GM06990 (cell line): ENCODE measurements around the gene VAV1.
A peak's percentile ranks its signal among the peaks of the same experiment; 100 is the strongest.

Experiments used
- DNase-seq: peaks from one replicate; pipeline ENCODE4 v3.0.0-alpha.2; 2011; ENCODE audit not compliant: insufficient read length; ENCODE audit errors: extremely low read depth
- H3K27me3 ChIP-seq: replicated peaks from 2 replicates; pipeline ENCODE4 v1.6.0; 2011; ENCODE audit warnings: low read length; ENCODE audit not compliant: control insufficient read depth, insufficient read depth
- H3K36me3 ChIP-seq: 2 replicates; pipeline ENCODE4 v1.5.1; 2011; ENCODE audit warnings: low read length; ENCODE audit not compliant: control insufficient read depth, insufficient read depth
- H3K4me3 ChIP-seq: replicated peaks from 2 replicates; pipeline ENCODE4 v1.5.1; 2011; ENCODE audit warnings: low read depth, mild to moderate bottlenecking, control low read depth, low read length
- TF ChIP-seq, protein P1 (sequence below): IDR thresholded peaks from 2 replicates; pipeline ENCODE4 v1.5.1; 2011; ENCODE audit warnings: low read length, control low read depth, mild to moderate bottlenecking, inconsistent platforms; ENCODE audit not compliant: insufficient read depth, poor library complexity, severe bottlenecking

Gene VAV1

DNA sequence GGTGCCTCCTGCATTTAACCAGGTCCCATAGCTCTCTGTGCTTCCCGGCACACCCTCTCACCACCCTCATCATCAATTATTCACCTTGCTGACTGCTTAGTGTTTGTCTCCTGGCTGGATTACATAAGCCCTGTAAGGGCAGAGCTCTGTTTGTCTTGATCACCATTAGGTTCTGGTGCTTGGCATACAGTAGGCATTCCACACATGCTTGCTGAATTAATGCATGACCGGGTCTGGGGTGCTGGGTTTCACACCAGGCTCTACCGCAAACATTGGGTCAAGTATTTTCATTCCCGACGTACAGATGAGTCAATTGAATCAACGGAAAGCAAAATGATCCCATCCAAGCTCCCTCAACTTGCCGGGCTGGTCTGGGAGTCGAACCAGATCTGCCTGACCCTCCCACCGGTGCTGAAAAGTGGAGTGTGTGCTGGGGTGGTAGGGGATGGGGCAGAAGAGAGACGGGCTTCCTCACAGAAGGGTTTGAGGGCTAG is 28.5 kb downstream of the VAV1 start:
- H3K4me3 ChIP-seq: peak overlapping the region; percentile 66
- H3K27me3 ChIP-seq: no peaks in the 10 kb centered on the region
- TF ChIP-seq, protein P1, sequence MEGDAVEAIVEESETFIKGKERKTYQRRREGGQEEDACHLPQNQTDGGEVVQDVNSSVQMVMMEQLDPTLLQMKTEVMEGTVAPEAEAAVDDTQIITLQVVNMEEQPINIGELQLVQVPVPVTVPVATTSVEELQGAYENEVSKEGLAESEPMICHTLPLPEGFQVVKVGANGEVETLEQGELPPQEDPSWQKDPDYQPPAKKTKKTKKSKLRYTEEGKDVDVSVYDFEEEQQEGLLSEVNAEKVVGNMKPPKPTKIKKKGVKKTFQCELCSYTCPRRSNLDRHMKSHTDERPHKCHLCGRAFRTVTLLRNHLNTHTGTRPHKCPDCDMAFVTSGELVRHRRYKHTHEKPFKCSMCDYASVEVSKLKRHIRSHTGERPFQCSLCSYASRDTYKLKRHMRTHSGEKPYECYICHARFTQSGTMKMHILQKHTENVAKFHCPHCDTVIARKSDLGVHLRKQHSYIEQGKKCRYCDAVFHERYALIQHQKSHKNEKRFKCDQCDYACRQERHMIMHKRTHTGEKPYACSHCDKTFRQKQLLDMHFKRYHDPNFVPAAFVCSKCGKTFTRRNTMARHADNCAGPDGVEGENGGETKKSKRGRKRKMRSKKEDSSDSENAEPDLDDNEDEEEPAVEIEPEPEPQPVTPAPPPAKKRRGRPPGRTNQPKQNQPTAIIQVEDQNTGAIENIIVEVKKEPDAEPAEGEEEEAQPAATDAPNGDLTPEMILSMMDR: no peak
- H3K36me3 ChIP-seq: no peaks in the 10 kb centered on the region
- DNase-seq: no peak

DNA sequence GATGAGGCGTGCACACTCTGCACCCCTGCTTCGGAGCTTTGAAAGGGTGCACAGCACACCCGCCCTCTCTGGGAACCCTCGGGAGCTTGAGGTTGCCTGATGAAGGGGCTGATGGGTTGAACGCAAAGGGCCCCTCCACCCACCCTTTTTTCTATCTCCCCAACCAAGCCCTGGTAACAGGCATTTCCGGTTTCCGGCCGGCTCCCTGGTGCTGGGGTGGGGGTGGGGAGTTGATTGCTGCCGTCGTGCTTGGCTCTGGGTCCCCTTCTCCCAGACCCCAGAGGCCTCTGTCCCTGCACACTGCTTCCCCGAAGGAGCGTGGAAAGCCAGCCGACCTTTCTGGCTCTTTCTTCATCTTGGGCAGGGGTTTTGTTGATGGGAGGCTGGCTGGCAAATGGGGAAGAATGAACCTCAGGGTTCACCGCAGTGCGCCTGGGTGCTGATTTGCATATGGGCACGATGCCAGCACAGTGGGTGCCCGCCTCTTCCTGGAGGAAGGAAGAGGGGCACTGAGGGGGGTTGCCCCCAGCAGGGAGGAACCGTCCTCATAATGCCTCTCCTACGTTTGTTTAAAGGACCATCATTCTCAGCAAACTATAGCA is 29.1 kb downstream of the VAV1 start:
- TF ChIP-seq, protein P1: no peak
- peak; percentile 89 for DNase-seq
- Histone ChIP-seq H3K36me3 (no peaks in the 10 kb centered on the region), H3K4me3 (peak overlapping the region; percentile 66), H3K27me3 (no peaks in the 10 kb centered on the region)

DNA sequence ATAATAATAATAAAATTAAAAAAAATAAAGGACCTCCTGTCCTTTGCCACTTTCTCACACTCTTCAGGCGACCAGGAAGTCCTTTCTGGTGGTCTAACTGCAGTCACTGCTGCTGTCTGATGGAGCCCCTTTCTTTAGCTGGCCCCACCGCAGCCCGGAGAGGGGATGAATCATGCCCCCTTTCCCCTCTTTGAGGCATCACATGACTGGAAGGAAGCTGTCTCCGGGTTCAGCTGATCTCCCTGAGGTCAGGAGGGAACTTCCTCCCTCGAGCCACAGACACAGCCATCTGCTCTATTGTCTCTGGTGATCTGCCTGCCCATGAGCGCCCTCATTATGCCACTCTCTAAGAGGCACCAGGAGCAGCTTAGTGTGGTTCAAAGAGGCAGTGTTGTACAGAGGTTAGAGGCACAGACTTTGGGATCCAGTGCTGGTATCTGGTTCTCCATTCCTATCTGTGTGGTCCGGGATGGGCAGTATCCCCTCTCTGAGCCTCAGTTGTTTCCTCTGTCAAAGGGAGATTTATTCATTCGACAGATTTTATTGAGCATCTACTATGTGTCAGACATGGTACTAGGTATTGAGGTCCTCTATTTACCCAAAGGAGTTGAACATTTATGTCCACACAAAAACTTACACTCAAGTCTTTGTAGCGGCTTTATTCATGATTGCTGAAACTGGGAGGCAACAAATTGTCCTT is 30.0 kb downstream of the VAV1 start:
- Histone ChIP-seq H3K4me3 (peak overlapping the region; percentile 45), H3K27me3 (no peaks in the 10 kb centered on the region), H3K36me3 (no peaks in the 10 kb centered on the region; the same call in 1 of the 2 replicates)
- TF ChIP-seq, protein P1: peak; percentile 56
- DNase-seq: peak; percentile 73

DNA sequence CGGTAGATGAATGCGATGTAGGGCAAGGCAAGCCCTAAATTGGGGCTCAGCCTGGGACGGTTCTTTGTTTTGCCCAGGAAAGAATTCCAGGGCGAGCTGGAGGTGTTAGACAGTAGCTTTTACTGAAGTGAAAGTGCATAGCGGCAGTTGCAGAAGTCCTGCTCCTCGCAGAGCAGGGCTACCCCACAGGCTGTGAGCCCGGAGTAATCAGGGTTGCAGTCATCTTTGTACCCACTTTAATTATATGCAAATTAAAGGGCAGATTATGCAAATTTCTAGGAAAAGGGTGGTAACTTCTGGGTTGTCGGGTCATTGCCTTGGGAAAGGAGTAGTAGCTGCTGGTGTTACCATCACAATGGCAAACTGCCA is 30.5 kb downstream of the VAV1 start:
- TF ChIP-seq, protein P1: no peak
- Histone ChIP-seq H3K36me3 (no peaks in the 10 kb centered on the region; the same call in 1 of the 2 replicates), H3K27me3 (no peaks in the 10 kb centered on the region), H3K4me3 (peak overlapping the region; percentile 45)
- no peak for DNase-seq

DNA sequence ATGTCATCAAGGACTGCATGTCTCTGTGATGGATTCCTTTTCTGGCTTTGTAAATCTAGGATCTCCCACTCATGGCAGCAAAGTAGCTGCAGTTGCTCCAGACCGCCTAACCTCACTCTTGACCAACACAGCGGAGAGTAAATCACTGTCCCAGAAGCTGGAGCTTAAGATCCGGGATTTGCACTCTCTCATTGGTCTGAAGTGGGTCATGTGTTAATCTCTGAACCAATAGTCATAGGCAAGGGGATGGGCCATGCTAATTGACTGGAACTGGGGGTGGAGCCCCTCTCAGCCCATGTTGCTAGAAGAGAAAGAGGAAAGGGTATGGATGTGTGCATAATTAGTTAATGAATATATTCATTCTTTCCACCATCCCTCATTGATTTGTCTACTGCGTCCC is 34.0 kb downstream of the VAV1 start:
- no peak for DNase-seq

More for the DNA sequence above, 34.0 kb downstream of the VAV1 start:
- Histone ChIP-seq H3K27me3 (no peaks in the 10 kb centered on the region), H3K4me3 (no peak overlapping the region), H3K36me3 (peaks cover 2% of the 10 kb centered on the region; the same call in 1 of the 2 replicates)
- TF ChIP-seq, protein P1: no peak
